Globus pallidus (tissue), 1 donor: ENCODE measurements around the gene STOX2.
A peak's percentile ranks its signal among the peaks of the same experiment; 100 is the strongest.

Experiments
- DNase-seq: peaks from one replicate; pipeline ENCODE4 v3.0.0-alpha.2; 2015; ENCODE audit warnings: low spot score

Gene STOX2, protein sequence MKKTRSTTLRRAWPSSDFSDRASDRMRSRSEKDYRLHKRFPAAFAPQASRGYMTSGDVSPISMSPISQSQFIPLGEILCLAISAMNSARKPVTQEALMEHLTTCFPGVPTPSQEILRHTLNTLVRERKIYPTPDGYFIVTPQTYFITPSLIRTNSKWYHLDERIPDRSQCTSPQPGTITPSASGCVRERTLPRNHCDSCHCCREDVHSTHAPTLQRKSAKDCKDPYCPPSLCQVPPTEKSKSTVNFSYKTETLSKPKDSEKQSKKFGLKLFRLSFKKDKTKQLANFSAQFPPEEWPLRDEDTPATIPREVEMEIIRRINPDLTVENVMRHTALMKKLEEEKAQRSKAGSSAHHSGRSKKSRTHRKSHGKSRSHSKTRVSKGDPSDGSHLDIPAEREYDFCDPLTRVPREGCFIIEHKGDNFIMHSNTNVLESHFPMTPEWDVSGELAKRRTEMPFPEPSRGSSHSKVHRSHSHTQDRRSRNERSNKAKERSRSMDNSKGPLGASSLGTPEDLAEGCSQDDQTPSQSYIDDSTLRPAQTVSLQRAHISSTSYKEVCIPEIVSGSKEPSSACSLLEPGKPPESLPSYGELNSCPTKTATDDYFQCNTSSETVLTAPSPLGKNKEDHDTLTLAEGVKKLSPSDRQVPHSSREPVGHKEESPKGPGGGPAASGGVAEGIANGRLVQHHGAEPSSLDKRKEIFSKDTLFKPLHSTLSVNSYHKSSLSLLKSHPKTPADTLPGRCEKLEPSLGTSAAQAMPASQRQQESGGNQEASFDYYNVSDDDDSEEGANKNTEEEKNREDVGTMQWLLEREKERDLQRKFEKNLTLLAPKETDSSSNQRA (N-terminal part only)

DNA sequence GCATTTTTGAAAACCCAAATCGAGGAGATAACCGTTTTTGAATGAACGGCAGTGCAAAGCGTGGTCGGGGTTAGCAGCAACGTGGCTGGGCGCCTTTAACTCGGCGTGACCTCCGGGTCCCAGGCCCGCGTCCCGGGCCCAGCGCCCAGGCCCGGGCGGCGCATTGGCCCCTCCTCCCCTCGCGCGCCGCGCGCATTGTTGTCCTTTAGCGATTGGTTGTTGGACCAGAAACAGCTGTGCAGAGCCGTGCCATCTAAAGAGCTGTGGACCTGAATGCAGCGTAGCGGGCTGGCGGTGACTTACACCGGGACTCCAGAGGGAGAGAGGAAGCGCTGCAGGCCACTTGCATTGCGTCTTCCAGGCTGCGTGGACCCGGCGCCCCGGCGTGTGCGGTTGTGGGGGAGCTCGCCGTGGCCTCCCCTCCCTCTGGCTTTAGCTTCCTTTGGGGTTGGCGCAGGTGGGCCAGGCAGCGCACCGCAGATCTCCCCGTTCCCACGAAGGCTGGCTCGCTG, at the start of gene STOX2:
TSS of gene STOX2 (plus strand) at position 227 of the 512 bp plus-strand sequence. CDS start 1,484 bp downstream, outside the sequence.
- peak; percentile 87 for DNase-seq

DNA sequence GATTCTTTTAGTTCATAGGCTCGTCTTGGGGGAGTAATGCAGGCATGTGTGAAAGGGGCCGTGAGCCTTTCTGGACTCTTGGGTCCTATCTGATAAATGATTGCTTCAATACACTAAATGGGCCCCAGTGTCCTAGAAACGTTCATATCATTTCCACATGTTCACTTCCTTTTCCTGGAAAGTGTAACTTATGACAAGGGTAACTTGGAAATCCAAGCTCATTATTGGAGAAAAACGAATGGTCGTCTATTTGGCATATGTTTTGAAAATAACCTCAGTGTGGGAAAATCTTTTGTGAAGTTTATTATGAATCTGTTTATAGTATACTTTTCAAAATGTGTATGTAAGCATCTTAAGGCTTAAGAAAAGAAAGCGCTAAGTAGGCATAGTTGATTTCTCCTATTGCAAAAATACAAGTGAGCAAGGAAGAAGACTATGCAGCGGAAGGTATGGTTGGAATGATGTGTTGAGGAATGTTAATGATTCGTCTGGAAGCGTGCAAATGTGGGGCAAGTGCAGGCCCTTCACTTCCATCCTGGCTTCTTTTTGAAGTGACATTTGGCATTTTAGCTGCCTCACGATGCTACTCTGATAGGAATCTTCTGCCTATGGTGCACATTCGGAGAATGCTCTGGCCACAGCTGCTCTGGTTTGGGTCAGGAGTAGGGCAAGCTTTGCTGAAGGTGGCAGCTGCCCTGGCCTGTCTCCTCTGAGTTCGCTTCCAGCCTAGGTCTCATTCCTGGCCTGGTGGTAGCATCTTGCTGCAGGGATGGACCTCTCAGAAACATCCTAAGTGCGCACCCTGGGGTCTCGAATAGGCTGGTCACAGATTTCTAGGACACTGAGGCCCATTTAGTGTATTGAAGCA, 49.5 kb upstream of the STOX2 start:
- no peak for DNase-seq

- DNase-seq: no peak
Measured at GRCh38 chr4:183857040-183857439, 48.1 kb upstream of the STOX2 start.

DNA sequence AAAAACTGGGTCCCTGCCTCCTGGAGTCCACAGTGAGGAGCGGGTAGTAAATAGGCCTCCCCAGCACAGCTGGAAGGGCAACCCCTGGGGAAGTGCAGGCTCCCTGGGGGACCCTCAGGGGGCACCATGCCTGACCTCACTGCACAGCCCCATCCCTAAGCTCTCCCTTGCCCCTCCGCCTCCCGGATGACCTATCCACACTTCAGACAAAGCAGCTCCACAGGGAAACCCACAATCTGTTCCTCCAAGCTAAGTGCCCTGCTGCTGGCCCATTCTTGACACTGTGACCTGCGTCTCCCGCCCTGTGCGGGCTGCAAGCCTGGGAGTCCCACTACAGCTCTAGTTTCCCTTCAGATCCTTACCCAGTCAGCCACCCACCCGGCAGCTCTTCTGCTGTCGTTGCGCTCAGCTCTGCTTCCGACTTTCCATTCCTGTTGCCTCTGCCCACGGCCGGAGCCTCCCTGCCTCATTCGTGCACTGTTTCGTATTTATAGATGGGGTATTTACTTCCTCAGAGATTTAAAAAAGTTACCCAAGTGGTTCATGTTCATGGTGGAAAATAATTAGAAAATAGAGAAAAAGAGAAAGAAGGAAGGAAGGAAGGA, 47.0 kb upstream of the STOX2 start:
- no peak for DNase-seq

GRCh38 chr4:183860119-183860518, 45.0 kb upstream of the STOX2 start:
- no peak for DNase-seq

GRCh38 chr4:183860731-183861130, 44.4 kb upstream of the STOX2 start:
- no peak for DNase-seq

DNA sequence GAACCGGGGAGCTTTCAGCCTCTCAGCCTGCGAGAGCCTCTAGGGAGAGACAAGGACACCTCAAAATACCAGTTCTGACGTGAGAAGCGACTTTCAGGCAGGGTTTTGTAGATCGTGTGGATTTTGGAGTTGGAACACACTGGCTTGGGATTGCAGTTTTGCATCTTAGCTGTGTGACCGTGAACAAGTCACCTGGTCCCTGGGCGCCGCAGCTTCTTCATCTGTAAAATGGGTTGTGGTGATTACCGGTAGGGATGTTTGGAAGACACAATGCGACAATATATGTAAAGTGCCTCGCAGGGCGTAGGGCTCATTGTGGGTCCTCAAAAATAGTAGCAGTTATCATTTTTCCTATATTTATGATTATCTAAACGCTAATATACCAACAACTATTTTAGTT, 43.7 kb upstream of the STOX2 start:
- no peak for DNase-seq

- DNase-seq: no peak
Measured at GRCh38 chr4:183863155-183863825, 41.8 kb upstream of the STOX2 start.

- DNase-seq: no peak
Measured at GRCh38 chr4:183867247-183867646, 37.9 kb upstream of the STOX2 start.

DNA sequence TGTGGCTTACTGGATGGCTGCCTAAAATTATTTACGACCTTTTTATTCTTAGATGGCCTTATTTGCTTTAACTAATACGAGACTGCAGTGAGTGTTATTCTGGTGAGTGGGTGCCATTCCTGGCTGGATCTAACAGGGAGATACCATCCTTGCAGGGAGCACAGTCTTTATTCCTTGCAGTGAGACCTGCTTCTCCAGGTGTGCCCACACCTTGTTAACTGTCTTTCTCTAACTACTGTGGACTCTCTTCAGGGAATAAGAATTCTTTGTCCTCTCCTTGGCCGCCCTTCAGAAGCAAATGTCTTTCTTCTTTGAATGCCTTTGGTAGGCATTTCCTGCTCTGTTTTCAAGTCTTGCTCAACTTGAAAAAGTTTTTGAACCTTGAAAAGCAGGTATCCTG, 34.1 kb upstream of the STOX2 start:
- DNase-seq: no peak

DNA sequence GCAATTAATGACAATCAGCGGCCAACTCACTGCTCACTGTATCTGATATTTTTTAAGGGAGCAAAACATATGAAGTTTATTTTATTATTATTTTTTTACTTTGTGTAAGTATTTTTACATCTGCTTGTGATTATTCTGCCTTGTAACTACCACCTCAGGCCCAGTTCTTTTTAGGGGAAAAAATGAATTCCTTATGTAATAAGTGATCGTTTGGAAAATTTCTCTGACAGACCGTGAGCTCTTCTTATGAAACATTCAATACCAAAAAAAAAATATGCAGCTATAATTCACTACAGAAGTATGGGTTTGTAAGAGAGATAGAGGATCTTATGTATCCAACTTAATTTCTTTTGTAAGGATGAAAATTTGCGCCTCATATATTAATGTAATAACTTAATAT, 33.5 kb upstream of the STOX2 start:
- no peak for DNase-seq

DNA sequence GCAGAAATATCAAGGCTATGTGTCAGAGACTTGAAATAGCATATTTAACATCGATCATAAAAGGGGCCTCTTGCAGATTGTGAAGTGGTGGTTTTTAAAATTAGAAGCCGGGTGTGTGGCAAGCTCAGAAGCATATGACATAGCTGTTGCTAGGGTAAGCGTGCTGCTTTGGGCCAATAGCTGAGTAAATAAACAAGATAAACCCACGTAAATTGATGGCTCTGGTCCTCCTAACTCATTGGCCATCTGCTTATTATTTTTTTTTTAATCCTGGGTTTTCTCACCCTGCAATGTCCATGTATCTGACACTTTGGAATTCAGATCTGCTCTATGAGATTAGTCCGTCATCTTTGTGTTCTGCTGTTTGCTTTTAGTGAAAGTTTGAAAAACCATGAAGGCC, 32.6 kb upstream of the STOX2 start:
- DNase-seq: no peak

- DNase-seq: no peak
Measured at GRCh38 chr4:183873409-183874185, 31.5 kb upstream of the STOX2 start.

DNA sequence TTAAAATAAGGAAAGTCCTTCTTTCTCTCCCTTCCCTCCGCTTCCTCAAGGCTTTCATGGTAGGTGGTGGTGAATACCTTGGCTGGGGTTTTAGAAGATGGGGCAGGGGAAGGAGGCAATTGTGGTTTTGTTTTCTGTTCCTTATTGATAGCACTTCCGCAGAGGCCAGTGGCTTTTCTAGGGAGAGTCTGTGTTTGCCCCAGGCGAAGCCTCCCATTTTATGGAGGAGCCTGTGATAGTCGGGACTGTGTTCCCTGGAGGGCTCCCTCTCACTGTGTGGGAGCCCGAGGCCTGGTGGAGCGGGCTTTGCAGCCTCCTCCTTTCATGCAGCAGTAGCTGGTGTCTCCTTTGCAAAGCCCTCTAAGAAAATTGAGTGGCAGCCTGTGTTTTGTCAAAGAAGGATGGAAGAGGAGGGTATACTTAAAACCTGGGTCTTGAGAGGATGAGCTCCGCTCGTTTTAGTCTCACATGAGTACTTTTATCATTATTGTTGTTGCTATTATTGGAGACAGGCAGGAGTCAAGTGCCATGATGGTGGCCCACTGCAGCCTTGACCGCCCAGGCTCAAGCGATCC, 29.8 kb upstream of the STOX2 start:
- DNase-seq: no peak

- peak; percentile 45 for DNase-seq
Measured at GRCh38 chr4:183876268-183876934, 28.7 kb upstream of the STOX2 start.

GRCh38 chr4:183878251-183878970, 26.7 kb upstream of the STOX2 start:
- DNase-seq: no peak

- no peak for DNase-seq
Measured at GRCh38 chr4:183885205-183885720, 19.8 kb upstream of the STOX2 start.

DNA sequence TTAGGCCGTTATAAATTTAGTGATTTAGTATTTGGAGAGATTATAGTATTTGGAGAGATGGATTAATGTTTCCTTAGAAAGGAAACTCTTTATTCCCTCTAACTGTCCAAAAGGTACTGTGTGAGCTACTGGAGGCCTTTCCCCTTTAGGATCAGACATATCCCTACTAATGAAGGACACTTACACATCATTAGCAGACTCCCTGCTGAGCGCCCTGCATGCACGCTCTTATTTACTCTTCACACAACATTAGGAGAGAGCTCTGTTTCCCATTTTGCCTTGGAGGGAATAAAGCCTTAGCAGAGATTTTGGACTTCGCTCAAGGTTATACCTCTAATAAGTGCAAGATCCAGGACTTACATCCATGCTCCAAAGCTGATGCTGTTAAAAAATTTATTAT, 17.8 kb upstream of the STOX2 start:
- DNase-seq: no peak
